Activated T-helper 2 cell treated with anti-CD3 and anti-CD28 coated beads, Interferon-gamma antibody, Interleukin-2, Interleukin-4, amounts not matched to agents 10 μg/mL and 5 μg/mL and 100 μg/mL, durations not matched to agents 14 hours and 24 hours and 36 hours (primary cell): Measurements from ENCODE around the gene OLFM4. TPM values are rescaled to one million over a fixed set of nuclear protein-coding genes. Genes with fewer than 3 reads are reported as not detected.
"Not testable (repeated sequence)": the region's sequence is repeated elsewhere in the genome, so short reads cannot be mapped to it uniquely, and the experiment has no call there.

Source experiments
- DNase-seq: peaks from one replicate; pipeline ENCODE4 v3.0.0; 2021; ENCODE audit warnings: low spot score
- H3K27ac Mint-ChIP-seq: one replicate; pipeline ENCODE4 v1.8.0; 2021; ENCODE audit warnings: mixed read lengths
- H3K27me3 Mint-ChIP-seq: one replicate; pipeline ENCODE4 v1.8.0; 2021; ENCODE audit warnings: low read depth, mixed read lengths
- H3K36me3 Mint-ChIP-seq: one replicate; pipeline ENCODE4 v1.8.0; 2021; ENCODE audit warnings: low read depth, mixed read lengths
- H3K4me1 Mint-ChIP-seq: one replicate; pipeline ENCODE4 v1.8.0; 2021; ENCODE audit warnings: low read depth, mixed read lengths
- H3K4me3 Mint-ChIP-seq: one replicate; pipeline ENCODE4 v1.8.0; 2021; ENCODE audit warnings: low read depth, mild to moderate bottlenecking, moderate library complexity, mixed read lengths
- H3K9me3 Mint-ChIP-seq: one replicate; pipeline ENCODE4 v1.8.0; 2021; ENCODE audit warnings: mixed read lengths
- intact Hi-C: fragments of 100-400 bp; cut with micrococcal nuclease; formaldehyde crosslinking; loops from one replicate; pipeline ENCODE4 v1.15.1; 2023
- total RNA-seq: library from RNA; stranded (reverse); gene quantifications from 2 replicates; pipeline ENCODE4 v1.2.3, GENCODE V29; 2022

Gene OLFM4
- total RNA-seq, 1 donor from 2014 or later: not detected

GRCh38 chr13:53001444-53002225, 27.0 kb upstream of the OLFM4 start:
- Mint-ChIP-seq H3K9me3 (no peaks in the 10 kb centered on the region), H3K36me3 (no peaks in the 10 kb centered on the region), H3K27me3 (no peaks in the 10 kb centered on the region), H3K27ac (no peak overlapping the region), H3K4me1 (peaks cover 3% of the 10 kb centered on the region), H3K4me3 (no peak overlapping the region)
- intact Hi-C loops: no loop called here
- DNase-seq: no peak

DNA sequence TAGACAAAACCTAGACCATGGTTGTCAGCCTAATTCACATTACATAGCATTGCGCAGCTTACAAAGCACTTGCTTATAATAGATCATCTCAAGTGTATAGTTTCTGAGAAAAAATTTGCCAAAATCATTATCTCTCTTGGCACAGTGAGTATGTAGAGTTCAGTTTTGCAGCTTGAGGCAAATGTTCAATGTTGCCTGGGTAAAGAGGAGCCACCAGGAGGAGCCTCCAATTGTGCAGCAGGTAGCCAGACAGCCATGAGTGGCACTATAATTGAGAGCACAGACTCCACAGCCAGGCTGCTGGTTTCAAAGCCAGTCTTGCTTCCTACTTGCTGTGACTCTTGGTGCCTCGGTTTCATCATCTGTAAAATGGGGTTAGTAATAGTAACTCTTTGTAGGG, 24.0 kb upstream of the OLFM4 start:
- H3K27ac Mint-ChIP-seq: no peak overlapping the region
- intact Hi-C loops: no loop called here
- H3K9me3 Mint-ChIP-seq: no peaks in the 10 kb centered on the region

DNA sequence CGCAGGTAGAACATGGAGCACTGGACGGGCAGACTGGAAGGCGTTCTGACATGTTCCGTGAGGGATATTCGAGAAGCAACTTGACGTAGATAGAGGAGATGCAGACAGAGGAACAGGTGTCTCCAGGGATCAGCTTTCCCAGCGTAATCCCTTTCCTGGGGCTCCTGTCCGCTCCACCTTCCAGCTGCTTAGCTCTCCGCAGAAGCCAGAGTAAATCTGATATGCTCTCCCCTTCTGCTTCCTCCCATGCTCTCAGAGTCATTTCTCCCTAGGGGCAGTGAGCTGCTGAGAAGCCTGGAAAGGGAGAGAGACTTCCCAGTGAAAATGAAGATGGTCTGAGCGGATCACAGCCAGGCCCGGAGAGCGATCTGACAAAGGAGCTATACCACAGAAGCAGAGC, 23.0 kb upstream of the OLFM4 start:
- H3K9me3 Mint-ChIP-seq: no peaks in the 10 kb centered on the region
- intact Hi-C loops: no loop called here

More for the DNA sequence above, 24.0 kb upstream of the OLFM4 start:
- no peak for DNase-seq
- H3K4me3 Mint-ChIP-seq: no peak overlapping the region
- no peaks in the 10 kb centered on the region for H3K36me3 Mint-ChIP-seq
- no peaks in the 10 kb centered on the region for H3K27me3 Mint-ChIP-seq
- no peaks in the 10 kb centered on the region for H3K4me1 Mint-ChIP-seq

DNA sequence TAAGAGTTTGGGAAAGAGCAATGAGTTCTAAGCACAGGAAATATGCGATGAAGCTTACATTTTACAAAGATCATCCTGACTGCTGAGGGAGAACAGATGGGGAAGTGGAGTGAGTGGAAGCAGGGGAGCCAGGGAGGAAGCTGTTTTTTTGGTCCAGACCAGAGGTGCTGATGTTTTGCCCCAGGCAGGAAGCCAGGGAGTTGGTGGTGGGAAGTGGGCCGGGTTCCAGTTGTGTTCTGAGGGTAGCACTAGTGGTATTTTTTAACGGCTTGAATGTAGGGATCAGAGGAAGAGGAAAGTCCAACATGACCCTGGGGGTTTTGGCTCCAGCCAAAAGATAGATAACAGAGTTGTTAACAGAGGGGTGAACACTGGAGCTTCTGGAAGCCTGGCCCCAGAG, 20.7 kb upstream of the OLFM4 start:
- no peaks in the 10 kb centered on the region for H3K36me3 Mint-ChIP-seq
- no peaks in the 10 kb centered on the region for H3K9me3 Mint-ChIP-seq
- DNase-seq: no peak
- no peaks in the 10 kb centered on the region for H3K27me3 Mint-ChIP-seq
- intact Hi-C loops: no loop called here
- no peak overlapping the region for H3K4me3 Mint-ChIP-seq
- no peak overlapping the region for H3K27ac Mint-ChIP-seq
- H3K4me1 Mint-ChIP-seq: no peaks in the 10 kb centered on the region

More for the DNA sequence above, 23.0 kb upstream of the OLFM4 start:
- Mint-ChIP-seq H3K36me3 (no peaks in the 10 kb centered on the region), H3K27me3 (no peaks in the 10 kb centered on the region), H3K27ac (no peak overlapping the region), H3K4me3 (no peak overlapping the region), H3K4me1 (no peaks in the 10 kb centered on the region)
- no peak for DNase-seq

- H3K9me3 Mint-ChIP-seq: no peaks in the 10 kb centered on the region
- no peaks in the 10 kb centered on the region for H3K4me1 Mint-ChIP-seq
- H3K36me3 Mint-ChIP-seq: no peaks in the 10 kb centered on the region
- no peak overlapping the region for H3K4me3 Mint-ChIP-seq
- no peak for DNase-seq
- H3K27me3 Mint-ChIP-seq: no peaks in the 10 kb centered on the region
- intact Hi-C loops: no loop called here
- H3K27ac Mint-ChIP-seq: no peak overlapping the region
Measured at GRCh38 chr13:53010374-53011105, 18.1 kb upstream of the OLFM4 start.

GRCh38 chr13:53012707-53013106, 15.9 kb upstream of the OLFM4 start:
- H3K4me3 Mint-ChIP-seq: no peak overlapping the region
- no peaks in the 10 kb centered on the region for H3K4me1 Mint-ChIP-seq
- intact Hi-C loops: no loop called here
- no peaks in the 10 kb centered on the region for H3K9me3 Mint-ChIP-seq
- no peaks in the 10 kb centered on the region for H3K27me3 Mint-ChIP-seq
- no peak overlapping the region for H3K27ac Mint-ChIP-seq
- H3K36me3 Mint-ChIP-seq: no peaks in the 10 kb centered on the region
- no peak for DNase-seq

GRCh38 chr13:53013113-53013512, 15.5 kb upstream of the OLFM4 start:
- H3K27me3 Mint-ChIP-seq: no peaks in the 10 kb centered on the region
- H3K4me3 Mint-ChIP-seq: no peak overlapping the region
- intact Hi-C loops: no loop called here
- H3K36me3 Mint-ChIP-seq: no peaks in the 10 kb centered on the region
- no peaks in the 10 kb centered on the region for H3K4me1 Mint-ChIP-seq
- DNase-seq: no peak
- H3K27ac Mint-ChIP-seq: no peak overlapping the region
- H3K9me3 Mint-ChIP-seq: no peaks in the 10 kb centered on the region

- H3K36me3 Mint-ChIP-seq, H3K4me1 Mint-ChIP-seq, intact Hi-C loops, H3K27me3 Mint-ChIP-seq, H3K9me3 Mint-ChIP-seq, H3K27ac Mint-ChIP-seq, H3K4me3 Mint-ChIP-seq, DNase-seq: not testable (repeated sequence)
Measured at GRCh38 chr13:53014018-53014417, 14.6 kb upstream of the OLFM4 start.

DNA sequence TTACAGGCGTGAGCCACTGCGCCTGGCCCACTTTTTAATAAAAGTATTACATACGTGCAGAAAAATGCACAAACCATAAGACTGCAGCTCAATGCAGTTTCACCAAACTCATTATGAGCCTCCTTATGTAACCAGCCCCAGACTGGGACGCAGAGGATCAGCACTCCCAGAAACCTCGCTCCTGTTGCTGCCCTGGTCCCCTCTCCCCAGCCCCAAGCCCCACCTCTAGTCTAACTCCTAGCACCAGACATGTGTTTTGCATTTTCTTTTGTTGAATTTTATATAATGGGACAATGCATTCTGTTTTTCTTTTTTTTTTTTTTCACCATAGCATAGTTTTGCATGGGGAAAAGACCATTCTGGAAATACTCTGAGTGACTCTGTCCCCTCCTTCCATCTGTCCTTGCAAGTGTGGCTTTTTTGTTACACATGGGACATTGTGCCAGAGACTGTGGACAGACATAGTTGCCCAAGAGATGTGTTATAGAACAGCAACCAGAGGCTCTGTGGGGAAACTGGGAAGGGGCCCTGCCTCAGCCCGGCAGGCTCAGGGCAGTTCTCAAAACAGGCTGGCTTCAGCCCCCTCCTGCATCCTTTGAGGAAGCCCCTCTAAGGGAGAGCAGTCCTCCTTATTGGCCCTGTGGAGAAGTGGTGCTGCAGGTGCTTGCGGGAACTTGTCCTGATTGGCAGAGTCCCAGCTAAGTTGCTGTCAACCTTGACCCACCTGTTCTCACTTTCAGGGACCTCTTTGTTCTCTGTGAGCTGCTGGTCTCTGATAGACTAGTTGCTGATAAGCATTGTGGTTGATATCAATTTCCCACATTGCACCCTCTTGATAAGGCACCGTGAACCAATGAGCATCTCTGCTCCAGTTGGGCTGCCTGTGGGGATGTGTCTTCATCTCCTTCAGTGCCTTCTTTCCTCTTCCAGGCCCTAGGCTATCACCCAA, 13.8 kb upstream of the OLFM4 start:
- H3K36me3 Mint-ChIP-seq: no peaks in the 10 kb centered on the region
- no peak for DNase-seq

DNA sequence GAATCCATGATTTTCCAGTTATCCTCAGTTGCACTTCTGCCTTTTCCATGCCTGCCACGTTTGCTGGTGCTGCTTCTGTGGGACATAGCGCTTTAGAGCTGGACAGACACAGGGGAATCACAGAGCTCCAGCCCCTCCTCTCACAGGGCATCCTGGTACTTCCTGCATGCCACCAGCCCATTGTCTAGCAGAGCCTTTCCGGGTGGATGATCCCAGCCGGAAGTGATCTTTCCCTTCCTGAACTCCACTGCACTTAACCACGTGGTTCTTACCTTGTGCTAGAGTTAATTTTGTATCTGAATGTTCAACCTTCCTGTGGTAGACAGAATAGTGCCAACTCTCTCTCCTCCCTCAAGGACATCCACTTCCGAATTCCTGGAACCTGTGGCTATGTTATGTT, 12.6 kb upstream of the OLFM4 start:
- no peaks in the 10 kb centered on the region for H3K9me3 Mint-ChIP-seq
- H3K4me1 Mint-ChIP-seq: no peaks in the 10 kb centered on the region
- no peak overlapping the region for H3K4me3 Mint-ChIP-seq
- DNase-seq: no peak
- no peak overlapping the region for H3K27ac Mint-ChIP-seq
- no peaks in the 10 kb centered on the region for H3K27me3 Mint-ChIP-seq
- intact Hi-C loops: no loop called here
- no peaks in the 10 kb centered on the region for H3K36me3 Mint-ChIP-seq

More for the DNA sequence above, 13.8 kb upstream of the OLFM4 start:
- Mint-ChIP-seq H3K4me3 (no peak overlapping the region), H3K9me3 (no peaks in the 10 kb centered on the region), H3K27me3 (no peaks in the 10 kb centered on the region), H3K4me1 (no peaks in the 10 kb centered on the region), H3K27ac (no peak overlapping the region)
- intact Hi-C loops: no loop called here

GRCh38 chr13:53017433-53017970, 11.1 kb upstream of the OLFM4 start:
- Mint-ChIP-seq H3K27me3 (no peaks in the 10 kb centered on the region), H3K9me3 (no peaks in the 10 kb centered on the region)
- no peak for DNase-seq

More at GRCh38 chr13:53017433-53017970, 11.1 kb upstream of the OLFM4 start:
- Mint-ChIP-seq H3K36me3 (no peaks in the 10 kb centered on the region), H3K27ac (no peak overlapping the region), H3K4me1 (no peaks in the 10 kb centered on the region), H3K4me3 (no peak overlapping the region)
- intact Hi-C loops: no loop called here
